Astrocyte of the cerebellum (primary cell): ENCODE results near the gene PIP5K1B.

Experiments
- DNase-seq: peaks from one replicate; pipeline ENCODE4 v3.0.0-alpha.2; 2011; ENCODE audit warnings: low read depth
- H3K4me3 ChIP-seq: 2 replicates; pipeline ENCODE4 v1.5.1; 2011; ENCODE audit warnings: mild to moderate bottlenecking, low read depth, low read length, moderate library complexity
- CTCF ChIP-seq: IDR thresholded peaks from 2 replicates; pipeline ENCODE4 v1.5.1; 2012; ENCODE audit warnings: low read length, low read depth, moderate library complexity, mild to moderate bottlenecking; ENCODE audit errors: missing control alignments
- in situ Hi-C: cut with HindIII; loops from 2 replicates; pipeline ENCODE4 v1.10.0; 2017; ENCODE audit warnings: low sequenced_read_pairs

The PIP5K1B gene

DNA sequence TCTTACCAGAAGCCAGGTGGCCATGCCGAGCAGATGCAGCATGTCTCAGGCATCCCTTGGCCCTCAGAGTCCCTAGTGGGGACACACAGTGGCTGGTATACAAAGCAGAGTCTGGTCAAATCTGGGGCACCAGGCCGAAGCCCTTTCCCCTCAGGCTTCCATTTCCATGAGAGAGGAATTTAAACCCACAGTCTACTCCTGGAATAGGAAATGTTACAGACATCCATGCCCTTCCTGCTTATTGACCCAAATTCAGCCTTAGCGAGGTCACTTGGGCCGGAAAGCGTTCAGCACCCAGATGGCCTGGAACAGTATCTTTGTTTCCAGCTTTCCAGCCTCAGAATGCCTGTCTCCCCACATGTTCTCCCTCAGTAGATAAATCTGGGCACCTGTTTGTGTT, 131.7 kb downstream of the PIP5K1B start:
- no peak for DNase-seq
- TF ChIP-seq CTCF, result no peak
- no peak overlapping the region for H3K4me3 ChIP-seq
- in situ Hi-C loops, result no loop called here

- no peak overlapping the region for H3K4me3 ChIP-seq
- DNase-seq, result no peak
- TF ChIP-seq CTCF, result no peak
- in situ Hi-C loops, result no loop called here
Measured at GRCh38 chr9:68838245-68838644, 133.2 kb downstream of the PIP5K1B start.

DNA sequence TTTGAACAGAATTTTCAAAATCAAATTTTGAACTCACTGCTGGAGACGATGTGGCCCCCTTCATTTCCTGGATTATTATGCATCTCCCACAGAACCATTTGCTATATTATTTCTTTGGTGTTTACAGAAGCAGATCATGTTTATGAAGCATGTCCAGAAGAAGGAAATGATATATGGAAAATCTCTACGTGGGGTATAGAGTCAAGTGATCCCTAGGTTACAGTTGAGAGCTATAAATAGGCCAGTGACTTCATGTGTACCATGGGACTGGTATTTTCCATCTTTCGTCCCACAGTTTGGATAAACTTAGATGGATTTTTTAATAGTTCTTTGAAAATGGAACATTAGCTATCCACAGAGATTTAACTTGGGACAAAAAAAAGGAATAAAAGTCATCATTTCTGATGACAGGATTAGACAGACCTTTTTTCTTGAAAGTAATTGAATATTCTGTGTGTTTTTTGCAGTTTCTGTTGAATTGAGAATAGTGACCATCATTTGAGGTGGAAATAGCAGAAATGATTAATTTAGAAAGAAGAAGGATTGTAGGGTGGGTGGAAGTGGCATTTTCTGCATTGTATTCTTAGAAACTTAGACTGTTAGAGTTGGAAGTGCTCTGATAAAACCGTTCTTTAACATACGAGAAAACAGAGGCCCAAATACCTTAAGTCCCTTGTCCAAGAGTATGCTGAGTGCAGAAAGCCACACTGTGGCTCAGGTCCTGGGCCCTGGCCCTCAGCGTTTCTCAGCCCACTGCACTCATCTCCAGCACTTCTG, 136.4 kb downstream of the PIP5K1B start:
- no peak for DNase-seq
- H3K4me3 ChIP-seq, result no peak overlapping the region
- no peak for TF ChIP-seq CTCF
- in situ Hi-C loops, result loop anchor here (5.0 kb wide), 1 partner anchor 34 kb away; no protein-coding TSS in a partner anchor

DNA sequence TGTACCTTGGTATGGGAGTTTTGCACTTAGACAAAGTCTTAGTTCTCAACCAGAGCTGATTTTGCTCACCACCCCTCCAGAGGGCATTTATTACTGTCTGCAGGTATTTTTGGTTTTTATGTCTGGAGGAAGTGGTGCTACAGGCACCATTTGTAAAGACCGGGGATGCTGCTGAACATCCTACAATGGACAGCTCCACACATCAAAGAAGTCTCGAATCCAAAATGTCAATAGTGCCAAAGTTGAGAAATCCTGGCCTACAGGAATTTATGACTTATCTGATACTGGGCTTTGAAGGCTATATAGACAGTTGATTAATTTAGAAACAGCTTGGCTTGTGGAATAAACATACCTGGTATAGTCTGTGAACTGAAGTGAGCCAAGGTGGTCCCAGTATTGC, 137.5 kb downstream of the PIP5K1B start:
- no peak for DNase-seq
- TF ChIP-seq CTCF, result no peak
- no peak overlapping the region for H3K4me3 ChIP-seq
- in situ Hi-C loops, result loop anchor here (5.0 kb wide), 1 partner anchor 35 kb away; no protein-coding TSS in a partner anchor

DNA sequence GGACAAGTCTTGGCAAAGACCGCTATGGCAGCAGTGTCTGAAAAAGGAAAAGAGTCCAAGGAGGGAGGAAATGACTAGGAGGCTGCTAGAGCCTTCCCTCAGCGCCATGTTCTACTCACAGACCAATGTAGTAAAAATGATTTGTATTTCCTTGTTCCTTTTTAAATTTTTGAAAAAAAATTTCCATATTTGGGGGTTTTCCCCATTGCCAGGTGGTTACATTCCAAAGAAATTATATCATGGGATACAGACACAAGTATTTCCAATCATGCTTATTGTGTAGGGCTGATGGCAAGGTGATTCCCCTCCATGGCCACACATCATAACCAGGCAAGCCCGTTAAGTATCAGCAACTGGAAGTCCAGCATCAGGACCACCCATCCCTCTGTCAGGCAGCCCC, 138.2 kb downstream of the PIP5K1B start:
- TF ChIP-seq CTCF, result no peak
- H3K4me3 ChIP-seq, result no peak overlapping the region
- DNase-seq, result no peak
- in situ Hi-C loops, result loop anchor here (5.0 kb wide), 1 partner anchor 36 kb away; no protein-coding TSS in a partner anchor

GRCh38 chr9:68844157-68844556, 139.1 kb downstream of the PIP5K1B start:
- no peak overlapping the region for H3K4me3 ChIP-seq
- TF ChIP-seq CTCF, result no peak
- in situ Hi-C loops, result loop anchor here (5.0 kb wide), 1 partner anchor 37 kb away; no protein-coding TSS in a partner anchor
- no peak for DNase-seq
